SK-N-SH treated with all-trans-retinoic acid at 6 μM for 48 hours (cell line): ENCODE results near the gene CLTB.

Experiments used
- ATAC-seq: fragments of 200-7000 bp; cut with Tn5 transposase; 3 replicates; pipeline ENCODE4 v1.9.1; 2020; ENCODE audit warnings: mild to moderate bottlenecking, moderate library complexity
- ARNTL ChIP-seq: fragments of 450-650 bp; formaldehyde crosslinking; IDR thresholded peaks from 2 replicates; pipeline ENCODE4 v1.5.0; 2020; ENCODE audit warnings: low read depth, mild to moderate bottlenecking, moderate library complexity, borderline replicate concordance
- CSDC2 ChIP-seq: fragments of 250-450 bp; sonication (Bioruptor Pico); IDR thresholded peaks from 2 replicates; pipeline ENCODE4 v1.5.0; 2020; ENCODE audit warnings: mild to moderate bottlenecking, moderate library complexity
- CSRNP3 ChIP-seq: fragments of 250-450 bp; sonication (Bioruptor Pico); IDR thresholded peaks from 2 replicates; pipeline ENCODE4 v1.5.1; 2021; ENCODE audit warnings: mild to moderate bottlenecking, moderate library complexity
- ESRRG ChIP-seq: fragments of 250-450 bp; sonication (Bioruptor Pico); IDR thresholded peaks from 2 replicates; pipeline ENCODE4 v1.6.1; 2021; ENCODE audit warnings: mild to moderate bottlenecking
- GLIS3 ChIP-seq: fragments of 250-450 bp; sonication (Bioruptor Pico); IDR thresholded peaks from 2 replicates; pipeline ENCODE4 v1.5.0; 2020; ENCODE audit warnings: mild to moderate bottlenecking, moderate library complexity
- ISL1 ChIP-seq: fragments of 250-450 bp; sonication (Bioruptor Pico); IDR thresholded peaks from 2 replicates; pipeline ENCODE4 v2.1.2; 2022; ENCODE audit warnings: mild to moderate bottlenecking, moderate library complexity
- RARB ChIP-seq: fragments of 250-450 bp; sonication (Bioruptor Pico); IDR thresholded peaks from 2 replicates; pipeline ENCODE4 v1.8.0; 2021; ENCODE audit warnings: mild to moderate bottlenecking, moderate library complexity
- SNAI2 ChIP-seq: fragments of 250-450 bp; sonication (Bioruptor Pico); IDR thresholded peaks from 2 replicates; pipeline ENCODE4 v1.5.0; 2020; ENCODE audit warnings: mild to moderate bottlenecking, moderate library complexity
- TCF4 ChIP-seq: fragments of 250-450 bp; sonication (Bioruptor Pico); IDR thresholded peaks from 2 replicates; pipeline ENCODE4 v1.8.0; 2021; ENCODE audit warnings: mild to moderate bottlenecking, moderate library complexity, borderline replicate concordance
- TOX ChIP-seq: fragments of 250-450 bp; sonication (Bioruptor Pico); IDR thresholded peaks from 2 replicates; pipeline ENCODE4 v1.8.0; 2021; ENCODE audit warnings: mild to moderate bottlenecking, moderate library complexity, borderline replicate concordance
- ZC3H10 ChIP-seq: fragments of 250-450 bp; sonication (Bioruptor Pico); IDR thresholded peaks from 2 replicates; pipeline ENCODE4 v1.5.1; 2021; ENCODE audit warnings: mild to moderate bottlenecking, moderate library complexity
- ZFP3 ChIP-seq: fragments of 250-450 bp; sonication (Bioruptor Pico); IDR thresholded peaks from 2 replicates; pipeline ENCODE4 v1.5.0; 2020; ENCODE audit warnings: mild to moderate bottlenecking, moderate library complexity
- ZFP30 ChIP-seq: fragments of 450-650 bp; formaldehyde crosslinking; IDR thresholded peaks from 2 replicates; pipeline ENCODE4 v1.5.0; 2022; ENCODE audit warnings: mild to moderate bottlenecking, moderate library complexity
- ZNF565 ChIP-seq: fragments of 450-650 bp; formaldehyde crosslinking; conservative IDR thresholded peaks from 2 replicates; pipeline ENCODE4 v1.5.0; 2020; ENCODE audit warnings: low read depth, mild to moderate bottlenecking, moderate library complexity
- ZNF70 ChIP-seq: fragments of 450-650 bp; formaldehyde crosslinking; IDR thresholded peaks from 2 replicates; pipeline ENCODE4 v1.5.0; 2020; ENCODE audit warnings: mild to moderate bottlenecking, moderate library complexity
- ZNF8 ChIP-seq: fragments of 450-650 bp; formaldehyde crosslinking; IDR thresholded peaks from 2 replicates; pipeline ENCODE4 v1.5.0; 2020; ENCODE audit warnings: mild to moderate bottlenecking, moderate library complexity
- TF ChIP-seq, protein P1 (sequence below): fragments of 250-450 bp; sonication (Bioruptor Pico); IDR thresholded peaks from 2 replicates; pipeline ENCODE4 v1.5.0; 2020; ENCODE audit warnings: mild to moderate bottlenecking, moderate library complexity
- TF ChIP-seq, protein P2 (sequence below): fragments of 250-450 bp; sonication (Bioruptor Pico); IDR thresholded peaks from 2 replicates; pipeline ENCODE4 v1.8.0; 2020; ENCODE audit warnings: mild to moderate bottlenecking, moderate library complexity, borderline replicate concordance
- TF ChIP-seq, protein P3 (sequence below): fragments of 250-450 bp; sonication (Bioruptor Pico); IDR thresholded peaks from 2 replicates; pipeline ENCODE4 v1.8.0; 2021; ENCODE audit warnings: low read depth, mild to moderate bottlenecking, moderate library complexity, borderline replicate concordance
- TF ChIP-seq, protein P4 (sequence below): fragments of 250-450 bp; sonication (Bioruptor Pico); IDR thresholded peaks from 2 replicates; pipeline ENCODE4 v1.5.1; 2020; ENCODE audit warnings: low read depth, mild to moderate bottlenecking, moderate library complexity

Gene CLTB

DNA sequence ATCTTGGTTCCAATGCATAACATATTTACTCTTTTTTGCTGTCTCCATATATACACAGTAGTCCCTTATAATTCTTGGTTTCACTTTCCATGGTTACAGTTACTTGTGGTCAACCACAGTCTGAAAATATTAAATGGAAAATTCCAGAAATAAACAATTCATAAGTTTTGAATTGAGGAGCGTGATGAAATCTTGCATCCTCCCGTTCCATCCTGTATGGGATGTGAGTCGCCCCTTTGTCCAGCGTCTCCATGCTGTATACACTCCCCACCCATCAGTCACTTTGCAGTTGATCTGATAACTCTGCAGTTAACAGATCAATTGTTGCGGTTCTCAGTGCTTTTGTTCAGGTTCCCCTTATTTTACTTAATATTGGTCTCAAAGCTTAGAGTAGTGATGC lies 20.3 kb upstream of the CLTB start:
- no peak for TF ChIP-seq TCF4 (CRISPR knock-in tag)
- TF ChIP-seq, protein P1, sequence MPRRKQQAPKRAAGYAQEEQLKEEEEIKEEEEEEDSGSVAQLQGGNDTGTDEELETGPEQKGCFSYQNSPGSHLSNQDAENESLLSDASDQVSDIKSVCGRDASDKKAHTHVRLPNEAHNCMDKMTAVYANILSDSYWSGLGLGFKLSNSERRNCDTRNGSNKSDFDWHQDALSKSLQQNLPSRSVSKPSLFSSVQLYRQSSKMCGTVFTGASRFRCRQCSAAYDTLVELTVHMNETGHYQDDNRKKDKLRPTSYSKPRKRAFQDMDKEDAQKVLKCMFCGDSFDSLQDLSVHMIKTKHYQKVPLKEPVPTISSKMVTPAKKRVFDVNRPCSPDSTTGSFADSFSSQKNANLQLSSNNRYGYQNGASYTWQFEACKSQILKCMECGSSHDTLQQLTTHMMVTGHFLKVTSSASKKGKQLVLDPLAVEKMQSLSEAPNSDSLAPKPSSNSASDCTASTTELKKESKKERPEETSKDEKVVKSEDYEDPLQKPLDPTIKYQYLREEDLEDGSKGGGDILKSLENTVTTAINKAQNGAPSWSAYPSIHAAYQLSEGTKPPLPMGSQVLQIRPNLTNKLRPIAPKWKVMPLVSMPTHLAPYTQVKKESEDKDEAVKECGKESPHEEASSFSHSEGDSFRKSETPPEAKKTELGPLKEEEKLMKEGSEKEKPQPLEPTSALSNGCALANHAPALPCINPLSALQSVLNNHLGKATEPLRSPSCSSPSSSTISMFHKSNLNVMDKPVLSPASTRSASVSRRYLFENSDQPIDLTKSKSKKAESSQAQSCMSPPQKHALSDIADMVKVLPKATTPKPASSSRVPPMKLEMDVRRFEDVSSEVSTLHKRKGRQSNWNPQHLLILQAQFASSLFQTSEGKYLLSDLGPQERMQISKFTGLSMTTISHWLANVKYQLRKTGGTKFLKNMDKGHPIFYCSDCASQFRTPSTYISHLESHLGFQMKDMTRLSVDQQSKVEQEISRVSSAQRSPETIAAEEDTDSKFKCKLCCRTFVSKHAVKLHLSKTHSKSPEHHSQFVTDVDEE (CRISPR knock-in tag), result no peak
- no peak for TF ChIP-seq ISL1 (CRISPR knock-in tag)
- TF ChIP-seq, protein P2, sequence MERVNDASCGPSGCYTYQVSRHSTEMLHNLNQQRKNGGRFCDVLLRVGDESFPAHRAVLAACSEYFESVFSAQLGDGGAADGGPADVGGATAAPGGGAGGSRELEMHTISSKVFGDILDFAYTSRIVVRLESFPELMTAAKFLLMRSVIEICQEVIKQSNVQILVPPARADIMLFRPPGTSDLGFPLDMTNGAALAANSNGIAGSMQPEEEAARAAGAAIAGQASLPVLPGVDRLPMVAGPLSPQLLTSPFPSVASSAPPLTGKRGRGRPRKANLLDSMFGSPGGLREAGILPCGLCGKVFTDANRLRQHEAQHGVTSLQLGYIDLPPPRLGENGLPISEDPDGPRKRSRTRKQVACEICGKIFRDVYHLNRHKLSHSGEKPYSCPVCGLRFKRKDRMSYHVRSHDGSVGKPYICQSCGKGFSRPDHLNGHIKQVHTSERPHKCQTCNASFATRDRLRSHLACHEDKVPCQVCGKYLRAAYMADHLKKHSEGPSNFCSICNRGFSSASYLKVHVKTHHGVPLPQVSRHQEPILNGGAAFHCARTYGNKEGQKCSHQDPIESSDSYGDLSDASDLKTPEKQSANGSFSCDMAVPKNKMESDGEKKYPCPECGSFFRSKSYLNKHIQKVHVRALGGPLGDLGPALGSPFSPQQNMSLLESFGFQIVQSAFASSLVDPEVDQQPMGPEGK (CRISPR knock-in tag), result no peak
- no peak for TF ChIP-seq CSRNP3 (CRISPR knock-in tag)
- TF ChIP-seq CSDC2 (CRISPR knock-in tag), result no peak
- TF ChIP-seq ZC3H10 (CRISPR knock-in tag), result no peak
- TF ChIP-seq ZNF565 (CRISPR knock-in tag), result no peak
- TF ChIP-seq ARNTL (CRISPR knock-in tag), result no peak
- no peak for TF ChIP-seq RARB (CRISPR knock-in tag)
- no peak for TF ChIP-seq SNAI2 (CRISPR knock-in tag)
- TF ChIP-seq, protein P3, sequence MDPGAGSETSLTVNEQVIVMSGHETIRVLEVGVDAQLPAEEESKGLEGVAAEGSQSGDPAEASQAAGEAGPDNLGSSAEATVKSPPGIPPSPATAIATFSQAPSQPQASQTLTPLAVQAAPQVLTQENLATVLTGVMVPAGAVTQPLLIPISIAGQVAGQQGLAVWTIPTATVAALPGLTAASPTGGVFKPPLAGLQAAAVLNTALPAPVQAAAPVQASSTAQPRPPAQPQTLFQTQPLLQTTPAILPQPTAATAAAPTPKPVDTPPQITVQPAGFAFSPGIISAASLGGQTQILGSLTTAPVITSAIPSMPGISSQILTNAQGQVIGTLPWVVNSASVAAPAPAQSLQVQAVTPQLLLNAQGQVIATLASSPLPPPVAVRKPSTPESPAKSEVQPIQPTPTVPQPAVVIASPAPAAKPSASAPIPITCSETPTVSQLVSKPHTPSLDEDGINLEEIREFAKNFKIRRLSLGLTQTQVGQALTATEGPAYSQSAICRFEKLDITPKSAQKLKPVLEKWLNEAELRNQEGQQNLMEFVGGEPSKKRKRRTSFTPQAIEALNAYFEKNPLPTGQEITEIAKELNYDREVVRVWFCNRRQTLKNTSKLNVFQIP (CRISPR knock-in tag), result no peak
- no peak for TF ChIP-seq ZFP30 (CRISPR knock-in tag)
- no peak for TF ChIP-seq ESRRG (CRISPR knock-in tag)
- no peak for TF ChIP-seq ZNF70 (CRISPR knock-in tag)
- TF ChIP-seq, protein P4, sequence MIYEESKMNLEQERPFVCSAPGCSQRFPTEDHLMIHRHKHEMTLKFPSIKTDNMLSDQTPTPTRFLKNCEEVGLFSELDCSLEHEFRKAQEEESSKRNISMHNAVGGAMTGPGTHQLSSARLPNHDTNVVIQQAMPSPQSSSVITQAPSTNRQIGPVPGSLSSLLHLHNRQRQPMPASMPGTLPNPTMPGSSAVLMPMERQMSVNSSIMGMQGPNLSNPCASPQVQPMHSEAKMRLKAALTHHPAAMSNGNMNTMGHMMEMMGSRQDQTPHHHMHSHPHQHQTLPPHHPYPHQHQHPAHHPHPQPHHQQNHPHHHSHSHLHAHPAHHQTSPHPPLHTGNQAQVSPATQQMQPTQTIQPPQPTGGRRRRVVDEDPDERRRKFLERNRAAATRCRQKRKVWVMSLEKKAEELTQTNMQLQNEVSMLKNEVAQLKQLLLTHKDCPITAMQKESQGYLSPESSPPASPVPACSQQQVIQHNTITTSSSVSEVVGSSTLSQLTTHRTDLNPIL (CRISPR knock-in tag), result no peak
- TF ChIP-seq ZNF8, result no peak

DNA sequence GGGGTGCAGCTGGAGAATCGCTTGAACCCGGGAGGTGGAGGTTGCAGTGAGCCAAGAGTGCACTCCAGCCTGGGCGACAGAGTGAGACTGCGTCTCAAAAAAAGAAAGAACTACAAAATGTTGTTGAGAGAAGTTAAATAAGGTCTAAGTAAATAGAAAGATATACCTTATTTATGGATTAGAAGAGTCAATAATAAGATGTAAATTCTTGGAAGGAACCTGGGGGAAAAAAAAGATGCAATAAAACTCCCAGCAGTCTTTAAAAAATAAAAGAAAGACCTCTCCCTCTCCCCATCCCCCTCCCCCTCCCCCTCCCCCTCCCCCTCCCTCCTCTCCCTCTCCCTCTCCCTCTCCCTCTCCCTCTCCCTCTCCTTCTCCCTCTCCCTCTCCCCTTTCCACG lies 16.4 kb upstream of the CLTB start:
- no peak for ATAC-seq
- TF ChIP-seq ARNTL (CRISPR knock-in tag) (no peak), SNAI2 (CRISPR knock-in tag) (no peak), ESRRG (CRISPR knock-in tag) (no peak), TOX (CRISPR knock-in tag) (no peak), GLIS3 (CRISPR knock-in tag) (no peak), CSDC2 (CRISPR knock-in tag) (no peak), CSRNP3 (CRISPR knock-in tag) (no peak), ZFP3 (CRISPR knock-in tag) (no peak), ZFP30 (CRISPR knock-in tag) (no peak)
- TF ChIP-seq, protein P1 (CRISPR knock-in tag), result no peak
- TF ChIP-seq, protein P2 (CRISPR knock-in tag), result no peak

More for the DNA sequence above, 20.3 kb upstream of the CLTB start:
- ATAC-seq, result peak; percentile 73
